GM21447 (cell line): ENCODE measurements around the gene GPR152.
"Not testable (repeated sequence)": the region's sequence is repeated elsewhere in the genome, so short reads cannot be mapped to it uniquely, and the experiment has no call there.

Experiments
- ATAC-seq: cut with Tn5 transposase; IDR thresholded peaks from one replicate; pipeline ENCODE4 v1.9.1; 2021; ENCODE audit not compliant: unreplicated experiment

The GPR152 gene

DNA sequence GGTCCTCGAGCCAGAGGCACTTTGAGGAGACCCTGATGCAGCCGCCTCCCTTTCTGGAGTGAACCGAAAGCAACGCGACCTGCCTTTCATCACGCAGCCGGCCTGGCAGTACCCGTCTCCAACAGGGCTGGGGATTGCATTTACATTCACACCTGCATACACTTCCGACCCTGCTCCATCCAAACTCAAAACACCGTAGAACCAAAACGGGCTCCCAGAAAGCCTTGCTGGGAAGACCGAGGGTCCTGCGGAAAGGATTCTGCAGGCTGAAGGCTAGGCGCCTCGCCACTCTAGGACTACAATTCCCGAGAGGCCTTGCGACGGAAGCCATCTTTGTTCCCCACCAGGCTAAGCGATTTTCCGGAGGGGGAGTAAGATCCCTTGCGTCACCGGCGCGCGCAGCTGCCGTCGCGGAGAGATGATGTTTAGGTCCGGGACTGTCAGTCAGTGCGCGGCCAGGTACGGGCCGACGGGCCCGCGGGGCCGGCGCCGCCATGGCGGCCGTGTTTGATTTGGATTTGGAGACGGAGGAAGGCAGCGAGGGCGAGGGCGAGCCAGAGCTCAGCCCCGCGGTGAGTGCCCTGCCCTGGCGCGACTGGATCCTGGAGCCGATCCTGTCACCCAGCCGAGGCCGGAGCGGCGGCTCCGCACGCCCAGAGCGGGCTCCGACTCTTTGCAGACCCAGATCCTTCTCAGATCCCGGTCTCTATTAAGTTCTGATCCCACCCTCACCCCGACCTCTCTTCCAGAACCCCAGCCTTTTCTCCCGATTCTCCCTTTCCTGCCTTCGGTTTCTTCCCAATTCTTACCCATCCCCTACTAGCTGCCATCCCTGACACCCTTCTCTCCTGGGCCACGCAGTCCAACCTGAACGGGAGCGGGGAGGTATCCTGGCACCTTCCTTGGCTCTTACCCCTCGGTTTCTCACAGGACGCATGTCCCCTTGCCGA lies 24.2 kb downstream of the GPR152 start, which contains the start of gene RPS6KB2:
Gene RPS6KB2, plus strand, starts transcription at position 443 of the 950 bp plus-strand sequence. Its CDS starts 52 bp downstream, at position 495.
- ATAC-seq = peak; percentile 76

DNA sequence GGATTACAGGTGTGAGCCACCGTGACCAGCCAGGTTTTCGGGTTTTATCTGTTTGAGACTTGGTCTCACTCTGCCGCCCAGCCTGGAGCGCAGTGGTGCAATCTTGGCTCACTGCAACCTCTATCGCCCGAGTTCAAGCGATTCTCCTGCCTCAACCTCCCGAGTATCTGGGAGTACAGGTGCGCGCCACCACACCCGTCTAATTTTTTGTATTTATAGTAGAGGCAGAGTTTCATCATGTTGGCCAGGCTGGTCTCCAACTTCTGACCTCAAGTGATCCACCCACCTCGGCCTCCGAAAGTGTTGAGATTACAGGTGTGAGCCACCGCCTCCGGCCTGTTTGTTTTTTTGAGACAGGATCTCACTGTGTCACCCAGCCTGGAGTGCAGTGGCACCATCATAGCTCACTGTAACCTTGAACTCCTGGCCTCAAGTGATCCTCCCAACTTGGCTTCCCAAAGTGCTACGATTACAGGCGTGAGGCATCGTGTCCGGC lies 25.1 kb downstream of the GPR152 start:
- ATAC-seq = not testable (repeated sequence)

DNA sequence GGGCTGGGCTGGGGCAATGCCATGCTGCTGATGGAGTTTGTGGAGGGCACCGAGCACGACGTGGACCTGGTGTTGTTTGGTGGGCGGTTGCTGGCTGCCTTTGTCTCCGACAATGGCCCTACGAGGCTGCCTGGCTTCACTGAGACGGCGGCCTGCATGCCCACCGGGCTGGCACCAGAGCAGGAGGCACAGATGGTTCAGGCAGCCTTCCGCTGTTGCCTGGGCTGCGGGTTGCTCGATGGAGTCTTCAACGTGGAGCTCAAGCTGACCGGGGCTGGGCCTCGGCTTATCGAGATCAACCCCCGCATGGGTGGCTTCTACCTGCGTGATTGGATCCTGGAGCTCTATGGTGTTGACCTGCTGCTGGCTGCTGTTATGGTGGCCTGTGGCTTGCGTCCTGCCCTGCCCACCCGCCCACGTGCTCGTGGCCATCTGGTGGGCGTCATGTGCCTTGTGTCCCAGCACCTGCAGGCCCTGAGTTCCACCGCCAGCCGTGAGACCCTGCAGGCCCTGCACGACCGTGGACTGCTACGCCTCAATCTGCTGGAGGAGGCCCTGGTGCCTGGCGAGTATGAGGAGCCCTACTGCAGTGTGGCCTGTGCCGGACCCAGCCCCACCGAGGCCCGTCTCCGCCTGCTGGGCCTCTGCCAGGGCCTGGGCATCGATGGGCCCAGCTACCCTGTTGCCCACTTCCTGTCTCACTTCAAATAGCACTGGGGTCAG lies 28.5 kb downstream of the GPR152 start:
- ATAC-seq = no peak

DNA sequence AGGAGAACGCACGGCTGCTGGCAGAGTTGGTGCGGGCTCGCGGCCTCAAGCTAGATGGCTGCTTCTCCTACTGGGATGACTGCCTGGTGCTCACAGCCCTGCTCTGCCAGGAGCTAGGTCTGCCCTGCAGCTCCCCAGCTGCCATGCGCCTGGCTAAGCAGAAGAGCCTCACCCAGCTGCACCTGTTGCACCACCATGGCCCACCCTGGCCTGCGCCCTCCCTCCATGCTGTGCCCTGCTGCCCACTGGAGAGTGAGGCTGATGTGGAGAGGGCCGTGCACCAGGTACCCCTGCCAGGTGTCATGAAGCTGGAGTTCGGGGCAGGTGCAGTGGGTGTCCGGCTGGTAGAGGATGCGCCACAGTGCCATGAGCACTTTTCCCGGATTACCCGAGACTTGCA lies 29.1 kb downstream of the GPR152 start:
- ATAC-seq = no peak

DNA sequence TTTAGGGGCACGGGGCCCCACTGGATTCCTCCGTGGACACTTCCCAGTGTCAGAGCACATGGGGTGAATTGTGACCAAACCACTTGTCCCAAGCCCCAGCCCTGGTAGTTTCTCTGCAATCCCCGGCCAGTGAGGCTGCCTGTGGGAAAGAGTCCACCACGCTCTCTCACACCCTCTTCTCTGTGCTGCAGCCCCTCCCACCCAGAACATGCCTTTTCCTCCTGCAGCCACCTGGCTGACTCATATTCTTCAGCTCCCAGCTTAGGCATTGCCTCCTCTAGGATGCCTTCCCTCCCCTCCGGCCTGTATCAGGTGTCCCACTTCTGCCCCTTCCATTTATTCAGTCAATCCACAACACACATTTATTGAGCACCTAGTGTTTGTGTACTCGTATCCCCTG lies 29.6 kb downstream of the GPR152 start:
- no peak for ATAC-seq

DNA sequence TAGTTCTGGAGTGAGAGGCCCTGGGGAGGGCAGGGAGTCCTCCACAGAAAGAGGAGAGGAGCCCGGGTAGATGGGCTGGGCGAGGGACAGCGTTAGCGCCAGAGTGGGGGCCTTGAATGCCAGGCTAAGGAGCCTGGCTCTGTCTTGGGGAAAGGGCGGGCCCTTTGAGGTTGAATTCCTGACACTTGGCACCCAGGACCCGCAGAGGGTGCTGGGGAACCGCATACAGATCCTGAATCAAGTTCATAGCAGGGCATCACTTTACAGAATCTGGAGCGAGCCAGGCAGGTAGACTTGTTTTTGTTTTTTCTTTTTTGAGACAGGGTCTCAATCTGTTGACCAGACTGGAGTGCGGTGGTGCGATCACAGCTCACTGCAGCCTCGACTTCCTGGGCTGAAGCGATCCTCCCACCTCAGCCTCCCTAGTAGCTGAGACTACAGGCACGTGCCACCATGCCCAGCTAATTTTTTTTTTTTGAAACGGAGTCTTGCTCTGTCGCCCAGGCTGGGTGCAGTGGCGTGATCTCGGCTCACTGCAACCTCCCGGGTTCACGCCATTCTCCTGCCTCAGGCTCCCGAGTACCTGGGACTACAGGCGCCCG lies 31.0 kb downstream of the GPR152 start:
- no peak for ATAC-seq

DNA sequence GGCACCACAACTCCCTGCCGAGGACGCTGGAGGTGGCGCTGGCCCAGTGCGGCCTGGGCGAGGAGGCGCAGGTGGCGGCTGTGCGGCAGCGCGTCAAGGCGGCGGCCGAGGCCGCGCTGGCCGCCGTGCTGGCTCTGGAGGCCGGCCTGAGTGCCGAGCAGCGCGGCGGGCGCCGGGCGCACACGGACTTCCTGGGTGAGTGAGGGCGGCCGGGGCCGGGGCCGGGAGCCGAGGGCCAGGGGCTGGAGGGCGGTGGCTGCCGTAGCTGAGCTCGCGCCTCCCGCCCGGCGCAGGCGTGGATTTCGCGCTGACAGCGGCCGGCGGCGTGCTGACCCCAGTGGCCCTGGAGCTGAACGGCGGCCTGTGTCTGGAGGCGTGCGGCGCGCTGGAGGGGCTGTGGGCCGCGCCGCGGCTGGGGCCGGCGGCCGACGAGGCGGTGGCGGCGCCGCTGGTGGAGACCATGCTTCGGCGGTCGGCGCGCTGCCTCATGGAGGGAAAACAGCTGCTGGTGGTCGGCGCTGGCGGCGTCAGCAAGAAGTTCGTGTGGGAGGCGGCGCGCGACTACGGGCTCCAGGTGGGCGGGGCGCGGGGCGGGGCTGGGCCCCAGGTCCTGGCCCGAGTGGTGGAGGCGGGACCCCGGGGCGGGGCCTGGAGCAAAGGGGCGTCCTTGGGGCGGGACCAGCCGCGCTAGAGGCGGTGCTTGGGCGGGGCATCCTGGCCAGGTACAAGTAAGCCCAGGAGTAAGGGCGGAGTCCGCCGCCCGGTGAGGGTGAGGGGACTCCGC lies 31.7 kb downstream of the GPR152 start:
- peak; percentile 81 for ATAC-seq

DNA sequence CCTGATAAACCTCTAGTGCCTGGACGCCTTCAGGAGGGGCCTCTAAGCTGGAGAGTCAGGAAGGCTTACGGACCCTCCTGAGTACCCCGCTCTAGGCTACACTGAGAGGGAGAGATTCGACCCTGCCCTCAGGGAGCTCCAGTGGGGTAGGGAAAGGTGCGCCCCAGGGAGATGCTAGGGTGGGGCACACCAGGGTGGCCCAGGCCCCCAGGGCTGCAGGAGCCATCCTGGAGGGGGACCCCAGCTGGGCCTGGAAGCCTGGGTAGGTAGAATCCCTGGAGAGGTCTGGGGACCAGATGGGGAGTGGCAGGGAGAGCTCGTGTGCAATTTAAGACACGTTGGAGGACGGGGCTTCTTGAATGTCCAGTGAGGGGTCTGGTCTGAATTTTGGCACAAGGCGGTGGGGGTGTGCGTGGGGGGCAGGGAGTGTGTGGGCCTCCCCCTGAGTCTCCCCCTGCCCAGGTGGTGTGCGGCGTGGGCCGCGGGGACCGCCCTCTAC lies 32.3 kb downstream of the GPR152 start:
- no peak for ATAC-seq

DNA sequence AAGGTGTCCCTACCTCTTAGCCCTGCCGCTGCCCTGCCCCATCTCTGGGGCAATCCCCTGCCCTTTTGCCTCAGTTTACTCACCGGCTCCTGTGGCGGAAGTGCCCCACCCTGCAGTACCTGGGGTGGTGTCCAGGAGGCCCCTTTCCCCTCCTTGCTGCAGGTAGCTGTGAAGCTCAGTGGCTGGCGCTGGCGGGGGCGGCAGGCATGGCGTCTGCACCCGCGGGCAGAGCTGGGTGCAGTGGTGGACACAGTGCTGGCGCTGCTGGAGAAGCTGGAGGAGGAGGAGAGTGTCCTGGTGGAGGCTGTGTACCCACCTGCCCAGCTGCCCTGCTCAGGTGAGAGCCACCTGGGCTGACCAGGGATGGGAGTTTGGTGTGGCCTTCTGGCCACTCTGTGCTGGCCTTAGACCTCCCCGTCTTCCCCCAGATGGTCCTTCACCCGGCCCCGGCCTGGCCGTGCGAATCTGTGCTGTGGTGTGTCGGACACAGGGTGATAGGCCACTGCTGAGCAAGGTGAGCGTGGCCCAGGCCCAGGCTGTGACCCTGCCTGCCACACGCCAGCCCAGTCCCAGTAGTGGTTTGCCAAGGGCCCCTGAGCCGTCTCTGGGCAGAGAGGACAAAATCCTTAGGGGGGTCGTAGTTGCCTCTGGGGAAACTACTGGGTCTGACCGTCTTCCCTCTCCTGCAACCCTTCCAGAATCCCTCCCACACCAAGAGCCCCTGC lies 33.0 kb downstream of the GPR152 start:
- no peak for ATAC-seq

DNA sequence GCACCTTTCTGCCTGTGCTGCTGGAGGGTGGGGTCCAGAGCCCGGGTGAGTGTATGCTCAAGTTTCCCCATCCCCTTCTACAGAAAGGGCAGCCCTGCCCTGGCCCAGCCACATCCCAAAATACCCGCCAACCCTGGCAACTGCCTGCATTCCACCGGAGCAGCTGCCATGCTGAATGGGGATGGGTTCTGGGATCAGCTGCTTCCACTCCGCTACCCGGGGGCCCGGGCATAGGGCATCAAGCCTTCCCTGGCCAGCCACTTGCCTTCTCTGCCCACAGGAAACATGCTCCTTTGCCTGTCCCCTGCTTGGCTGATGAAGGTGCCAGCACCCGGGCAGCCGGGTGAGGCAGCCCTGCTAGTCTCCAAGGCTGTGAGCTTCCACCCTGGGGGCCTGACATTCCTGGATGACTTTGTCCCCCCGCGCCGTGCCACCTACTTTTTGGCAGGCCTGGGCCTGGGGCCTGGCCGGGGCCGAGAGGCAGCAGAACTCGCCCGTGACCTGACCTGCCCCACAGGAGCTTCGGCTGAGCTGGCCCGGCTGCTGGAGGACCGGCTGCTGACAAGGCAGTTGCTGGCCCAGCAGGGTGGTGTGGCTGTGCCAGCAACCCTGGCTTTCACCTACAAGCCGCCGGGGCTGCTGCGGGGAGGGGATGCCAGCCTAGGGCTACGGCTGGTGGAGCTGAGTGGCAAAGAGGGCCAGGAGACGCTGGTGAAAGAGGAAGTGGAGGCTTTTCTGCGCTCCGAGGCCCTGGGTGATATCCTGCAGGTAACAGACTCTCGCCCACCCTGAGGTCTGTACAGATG lies 33.9 kb downstream of the GPR152 start:
- no peak for ATAC-seq

DNA sequence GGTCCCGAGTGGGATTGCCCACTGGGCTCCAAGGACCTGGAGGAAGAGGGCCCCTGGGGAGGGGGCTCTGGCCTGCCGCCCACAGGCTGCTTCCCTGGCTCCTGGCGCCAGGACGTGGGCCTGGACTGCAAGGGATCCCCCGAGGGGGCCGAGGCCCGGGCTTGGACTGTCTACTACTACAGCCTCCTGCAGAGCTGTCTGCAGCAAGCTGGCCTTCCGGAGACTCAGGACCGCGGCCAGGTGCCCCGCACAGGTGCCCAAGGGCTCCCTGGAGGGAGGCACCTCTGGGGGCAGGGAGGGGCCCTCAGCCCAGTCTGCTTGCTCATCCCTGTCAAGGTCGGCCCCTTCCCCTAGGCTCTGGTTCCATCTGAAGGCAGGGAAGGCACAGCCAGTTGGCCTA lies 35.1 kb downstream of the GPR152 start:
- ATAC-seq = no peak

DNA sequence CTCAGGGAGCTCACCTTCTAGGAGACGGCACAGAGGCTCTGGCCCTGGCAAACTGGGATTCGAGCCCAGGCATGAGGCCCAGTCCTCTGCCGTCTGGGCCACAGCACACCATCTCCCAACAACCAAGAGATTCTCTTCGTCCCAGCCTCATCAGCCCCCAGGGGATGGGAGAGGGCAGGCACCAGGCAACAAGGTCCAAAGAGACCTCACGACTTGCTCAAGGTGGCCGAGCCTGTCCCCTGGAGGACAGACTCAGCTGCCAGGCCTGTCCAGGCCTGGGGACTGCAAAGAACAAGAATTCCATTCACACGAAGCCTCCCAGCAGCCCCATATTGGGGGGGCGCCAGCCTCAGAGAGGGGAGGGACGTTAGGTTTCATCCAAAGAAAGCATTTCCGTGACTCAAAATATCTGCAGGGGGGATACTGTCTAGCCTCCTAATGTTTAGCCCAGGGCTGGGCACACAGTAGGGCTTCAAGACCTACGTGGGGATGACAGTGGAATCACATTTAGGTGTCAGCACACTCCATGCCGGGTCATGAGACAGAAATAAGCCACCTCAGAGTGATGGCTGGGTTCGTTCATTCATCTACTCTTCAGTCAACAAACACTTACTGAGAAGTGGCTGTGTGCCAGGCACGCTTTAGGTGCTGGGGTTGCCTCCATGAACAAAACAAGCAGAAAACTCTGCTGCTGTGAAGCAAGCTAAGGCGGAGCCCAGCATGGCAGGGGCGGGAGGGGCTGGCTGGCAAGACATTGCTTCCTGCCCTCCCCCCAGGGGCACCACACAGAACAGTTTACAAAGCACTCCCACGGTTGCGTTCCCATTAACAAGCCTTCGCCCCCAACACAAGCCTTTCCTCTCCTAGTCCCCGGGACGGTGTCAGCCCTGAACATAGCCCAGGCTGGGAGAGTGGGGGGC lies 35.9 kb downstream of the GPR152 start:
- ATAC-seq = no peak

DNA sequence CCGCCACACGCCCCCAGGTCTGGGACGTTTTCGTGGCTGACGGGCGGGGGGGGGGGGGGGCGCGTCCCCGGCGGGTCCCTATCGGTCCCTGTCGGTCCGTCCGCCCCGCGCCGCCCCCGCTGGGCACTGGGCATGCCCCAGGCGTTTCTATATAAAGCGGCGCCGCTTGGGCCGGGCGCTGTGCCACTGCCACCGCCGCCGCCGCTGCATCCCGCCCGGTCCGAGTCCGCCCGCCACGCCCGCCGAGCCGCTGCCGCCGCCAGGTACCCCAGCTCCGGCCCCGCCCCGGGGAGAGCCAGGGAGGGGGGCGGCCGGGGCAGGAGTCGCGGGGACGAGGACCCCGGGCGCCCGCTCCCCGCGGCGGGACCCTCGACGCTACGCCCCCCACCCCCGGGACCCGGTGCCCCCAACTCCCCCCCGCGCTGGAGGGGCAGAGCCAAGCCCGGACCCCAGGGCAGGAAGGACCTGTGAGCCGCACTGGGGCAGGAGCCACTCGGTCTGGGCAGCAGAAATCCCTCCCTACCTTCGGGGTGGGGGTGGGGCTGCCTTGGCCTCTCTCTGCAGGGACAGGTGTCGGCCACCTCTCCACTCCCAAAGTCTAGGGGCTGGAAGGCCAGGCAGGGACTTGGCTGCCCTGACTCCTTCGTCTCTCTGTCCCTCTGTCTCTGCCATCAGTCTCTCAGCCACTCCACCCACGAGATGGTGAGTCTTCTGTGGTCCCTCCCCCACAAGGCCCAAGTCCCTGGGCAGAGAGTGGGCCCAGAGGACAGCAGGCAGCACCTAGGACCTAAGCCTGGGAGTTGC lies 36.8 kb downstream of the GPR152 start, which contains the start of gene CARNS1:
Gene CARNS1, plus strand, starts transcription at position 178 of the 804 bp plus-strand sequence. Its CDS starts 522 bp downstream, at position 700.
- ATAC-seq = no peak

DNA sequence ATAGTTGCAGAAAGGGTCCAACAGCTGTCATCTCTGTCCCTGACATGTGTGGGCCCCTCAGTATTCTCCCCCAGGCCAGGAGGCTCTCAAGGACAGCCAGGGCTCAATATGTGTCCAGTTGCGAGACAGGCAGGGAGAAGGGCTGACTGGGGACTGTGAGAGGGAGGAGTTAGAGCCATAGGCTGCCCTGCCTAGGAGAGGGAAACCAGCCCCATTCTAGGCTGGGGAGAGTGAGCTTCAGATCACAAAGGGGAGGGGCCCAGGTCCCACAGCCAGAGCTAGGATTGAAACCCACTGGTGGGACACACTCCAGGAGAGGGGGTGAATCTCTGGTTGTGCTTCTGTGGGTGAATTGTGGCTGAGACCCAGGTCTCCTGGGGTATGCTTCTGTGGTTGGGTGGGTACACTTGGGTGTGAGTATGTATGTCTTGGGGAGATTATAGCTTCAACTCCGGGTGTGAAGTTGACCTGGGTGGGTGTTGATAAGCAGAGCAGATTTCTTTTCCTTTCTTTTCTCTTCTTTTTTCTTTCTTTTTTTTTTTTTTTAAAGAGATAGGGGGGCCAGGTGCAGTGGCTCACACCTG lies 39.2 kb downstream of the GPR152 start:
- no peak for ATAC-seq

DNA sequence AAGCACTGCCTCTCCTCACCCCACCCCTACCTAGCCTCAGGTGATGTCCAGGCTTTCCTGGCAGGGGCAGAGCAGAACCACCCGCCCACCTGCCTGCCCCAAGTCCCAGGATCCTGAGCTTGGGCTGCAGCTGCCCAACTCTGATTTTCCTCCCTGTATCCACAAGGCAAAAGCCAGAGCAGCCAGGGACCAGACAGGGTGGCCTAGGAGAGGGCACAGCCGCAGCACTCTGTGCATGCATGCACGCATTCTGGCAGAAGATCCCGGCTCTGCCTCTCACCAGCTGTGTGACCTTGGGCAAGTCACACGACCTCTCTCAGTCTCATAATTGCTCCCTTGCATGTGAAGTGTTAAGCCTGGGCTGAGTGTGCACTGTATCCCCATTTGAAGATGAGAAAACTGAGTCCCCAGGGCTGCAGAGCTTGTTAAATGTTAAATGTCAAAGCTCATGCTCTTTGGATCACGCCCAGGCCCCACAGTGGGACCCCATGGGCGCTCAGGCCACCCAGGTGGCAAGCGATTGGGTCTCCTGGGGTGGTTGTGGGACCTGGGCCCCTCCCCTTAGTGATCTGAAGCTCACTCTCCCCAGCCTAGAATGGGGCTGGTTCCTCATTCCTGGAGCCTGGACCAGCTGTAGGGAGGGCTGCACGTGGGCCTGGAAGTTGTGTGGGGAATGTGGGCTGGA lies 39.9 kb downstream of the GPR152 start:
- ATAC-seq = no peak

DNA sequence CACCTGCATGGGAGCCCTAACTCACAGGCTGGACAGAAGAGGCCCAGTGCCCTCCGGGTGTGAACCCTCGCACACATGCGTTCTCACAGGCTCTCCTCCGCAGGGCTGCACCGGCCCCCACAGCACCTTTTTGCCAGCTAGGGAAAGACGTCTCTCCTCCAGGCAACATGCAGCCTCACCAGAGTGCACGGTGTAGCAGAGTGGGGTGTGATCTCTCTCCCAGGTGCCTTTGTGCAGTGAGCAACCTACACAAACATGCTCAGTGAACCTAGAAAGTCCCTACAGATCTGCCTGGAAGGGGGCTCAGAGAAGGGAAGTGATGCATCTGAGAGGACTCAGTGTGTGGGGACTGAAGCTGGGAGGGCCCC lies 40.8 kb downstream of the GPR152 start:
- no peak for ATAC-seq
